Lung (tissue), 12 donors: Measurements from ENCODE around the gene NMRK1. TPM values are rescaled to one million over a fixed set of nuclear protein-coding genes. Genes with fewer than 3 reads are reported as not detected.

Experiments used
- ATAC-seq: fragments of 200-7000 bp; cut with Tn5 transposase; one replicate; pipeline ENCODE4 v1.9.1; 2020; ENCODE audit warnings: moderate number of reproducible peaks; ENCODE audit not compliant: insufficient read depth, low FRiP score
- DNase-seq, 3 donors: peaks; one replicate each; pipeline ENCODE4 v3.0.0-alpha.2; 2013 to 2017
- H3K27ac ChIP-seq, 2 donors: one replicate each; pipeline ENCODE4 v1.5.1; 2013; ENCODE audit warnings: mild to moderate bottlenecking in 2 of 2, moderate library complexity in 2 of 2, control low read depth in 1 of 2, inconsistent platforms in 1 of 2, low read depth in 1 of 2, low read length in 1 of 2
- H3K27me3 ChIP-seq, 3 donors: one replicate each; pipeline ENCODE4 v1.5.1; 2013; ENCODE audit warnings: low read length in 2 of 3; ENCODE audit not compliant: control insufficient read depth in 3 of 3, insufficient read depth in 3 of 3
- H3K36me3 ChIP-seq, 4 donors: one replicate each; pipeline ENCODE4 v1.5.1; 2013; ENCODE audit warnings: low read length in 4 of 4, mild to moderate bottlenecking in 1 of 4, moderate library complexity in 1 of 4; ENCODE audit not compliant: control insufficient read depth in 4 of 4, insufficient read depth in 4 of 4
- H3K4me1 ChIP-seq, 5 donors: one replicate each; pipeline ENCODE4 v1.5.1; 2013; ENCODE audit warnings: low read length in 5 of 5, mild to moderate bottlenecking in 2 of 5, moderate library complexity in 1 of 5; ENCODE audit not compliant: control insufficient read depth in 5 of 5, insufficient read depth in 5 of 5
- H3K4me3 ChIP-seq: one replicate; pipeline ENCODE4 v1.5.1; 2013; ENCODE audit warnings: mild to moderate bottlenecking, control low read depth, moderate library complexity
- H3K9ac ChIP-seq, 2 donors: one replicate each; pipeline ENCODE4 v1.5.1; 2013; ENCODE audit warnings: low read length in 2 of 2, control low read depth in 1 of 2; ENCODE audit not compliant: insufficient read depth in 1 of 2
- H3K9me3 ChIP-seq, 4 donors: one replicate each; pipeline ENCODE4 v1.5.1; 2013; ENCODE audit warnings: low read length in 3 of 4, mild to moderate bottlenecking in 1 of 4, moderate library complexity in 1 of 4; ENCODE audit not compliant: control insufficient read depth in 4 of 4, insufficient read depth in 3 of 4
- CTCF ChIP-seq: IDR thresholded peaks from 2 replicates; pipeline ENCODE4 v1.5.1; 2012; ENCODE audit warnings: mild to moderate bottlenecking; ENCODE audit errors: control extremely low read depth, extremely low read depth
- WGBS, 2 donors: extraction: QIAGEN DNeasy Blood & Tissue Kit; methylation state at CpG; one replicate each; pipeline ENCODE4 v1.1.7; 2013; 5-methylcytosine and 5-hydroxymethylcytosine counted together
- polyA plus RNA-seq, 2 donors: library from polyadenylated mRNA; stranded (reverse); fragments of 200-250 nt; gene quantifications; one replicate each; pipeline ENCODE4 v1.2.1, GENCODE V29; 2013
- total RNA-seq, 2 donors: library from RNA; depleted of rRNA in 1 of 2; stranded (reverse); fragments of >200 nt in 1 of 2; gene quantifications; one replicate each; pipeline ENCODE4 v1.2.1, GENCODE V29; 2014 to 2021
- donor health status: control.
- donor health status: control.
- donor health status: Bipolar disorder and iron deficiency.
- donor health status: healthy.
- donor health status: DM: yes; HTN: yes; CAD: no.

The NMRK1 gene
- total and polyA plus RNA-seq, 4 donors: 22.7 to 57.9 (median 31.4) TPM

GRCh38 chr9:75090579-75090978, 2.6 kb upstream of the NMRK1 start:
- no peak for TF ChIP-seq CTCF

DNA sequence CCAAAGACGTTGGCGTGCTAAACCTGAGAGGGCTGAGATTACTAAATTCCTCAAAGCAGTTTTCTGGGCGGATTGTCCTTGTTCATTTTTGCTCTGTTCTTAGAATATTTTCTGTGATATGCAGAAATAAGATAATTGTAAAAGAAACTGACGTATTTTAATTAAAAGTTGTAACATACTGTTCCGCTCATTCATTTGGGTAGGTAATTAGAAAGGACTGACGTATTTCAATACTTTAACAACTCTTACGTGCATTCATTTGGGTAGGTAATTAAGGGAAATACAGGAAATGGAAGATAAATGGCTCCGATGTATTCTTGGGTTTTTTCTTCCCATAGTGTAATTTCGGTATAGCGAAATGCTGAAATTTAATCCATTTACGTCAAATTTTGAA, 1.4 kb upstream of the NMRK1 start:
- peak in 1 of 3 donors; percentile 36 for DNase-seq
- WGBS, 2 donors: 10 to 16% methylated on average over 11 of the region's 11 CpGs
- Histone ChIP-seq H3K27me3 (no peaks in the 10 kb centered on the region), H3K27ac (peak overlapping the region; percentile 74 to 99), H3K4me3 (peak overlapping the region; percentile 94), H3K9me3 (no peaks in the 10 kb centered on the region), H3K4me1 (peaks cover 3 to 49% (median 16%) of the 10 kb centered on the region in 5 donors), H3K9ac (peak overlapping the region; percentile 78 to 94), H3K36me3 (peaks cover 0 to 8% (median 0%) of the 10 kb centered on the region in 4 donors)
- no peak for ATAC-seq
- TF ChIP-seq CTCF: no peak

More at GRCh38 chr9:75090579-75090978, 2.6 kb upstream of the NMRK1 start:
- Histone ChIP-seq H3K4me1 (peaks cover 3 to 49% (median 19%) of the 10 kb centered on the region in 5 donors), H3K27me3 (no peaks in the 10 kb centered on the region), H3K9ac (peak overlapping the region in 1 of 2 donors; percentile 94), H3K36me3 (peaks cover 0 to 8% (median 0%) of the 10 kb centered on the region in 4 donors), H3K4me3 (no peak overlapping the region), H3K9me3 (no peaks in the 10 kb centered on the region), H3K27ac (peak overlapping the region in 1 of 2 donors; percentile 44)
- 59 to 79% methylated on average over 4 of the region's 4 CpGs for WGBS, 2 donors
- ATAC-seq (no peak), DNase-seq (no peak)

GRCh38 chr9:75088646-75089372, 854 bp upstream of the NMRK1 start:
- H3K4me3 ChIP-seq: peak overlapping the region; percentile 94
- H3K9me3 ChIP-seq: no peaks in the 10 kb centered on the region
- WGBS, 2 donors: 0 to 1% methylated on average over 43 of the region's 43 CpGs
- peaks cover 3 to 55% (median 17%) of the 10 kb centered on the region in 5 donors for H3K4me1 ChIP-seq
- ATAC-seq: peak; percentile 15
- H3K36me3 ChIP-seq: peaks cover 0 to 8% (median 0%) of the 10 kb centered on the region in 4 donors
- peak; percentile 74 to 86 (median 85) for DNase-seq
- no peak for TF ChIP-seq CTCF
- peak overlapping the region; percentile 89 to 99 for H3K27ac ChIP-seq
- H3K27me3 ChIP-seq: no peaks in the 10 kb centered on the region
- H3K9ac ChIP-seq: peak overlapping the region; percentile 78 to 94
